ENCODE results near the gene FABP3. TPM values are rescaled to one million over a fixed set of nuclear protein-coding genes. Genes with fewer than 3 reads are reported as not detected.

FABP3 gene
- total and polyA plus RNA-seq, 2 experiments from 2014 or later: 19.3 to 50.2 TPM

GRCh38 chr1:31370021-31370420 is 2.9 kb downstream of the FABP3 start:
- ATAC-seq: no peak
- Histone ChIP-seq H3K36me3 (ENCODE audit: insufficient read depth) (no peaks in the 10 kb centered on the region), H3K27me3 (ENCODE audit: insufficient read depth) (no peaks in the 10 kb centered on the region), H3K9me2 (ENCODE audit: insufficient read depth) (no peaks in the 10 kb centered on the region), H2AFZ (no peak overlapping the region), H3K79me2 (replicated peaks; ENCODE audit: insufficient read depth) (no peaks in the 10 kb centered on the region), H3F3A (replicated peaks; ENCODE audit: low read depth) (peaks cover 18% of the 10 kb centered on the region; the same call in 1 of the 2 replicates), H3K27ac (ENCODE audit: low read depth) (no peak overlapping the region), H3K4me1 (ENCODE audit: insufficient read depth) (peaks cover 37% of the 10 kb centered on the region), H4K20me1 (replicated peaks; ENCODE audit: insufficient read depth) (no peaks in the 10 kb centered on the region; the same call in 1 of the 2 replicates), H3K4me3 (no peak overlapping the region), H3K4me2 (no peak overlapping the region)
- H3K9me3 Mint-ChIP-seq: no peaks in the 10 kb centered on the region
- H3K27ac Mint-ChIP-seq: no peak overlapping the region
- no peak for TF ChIP-seq CREB1 (CRISPR knock-in tag; IDR thresholded peaks at IDR 0.05; ENCODE audit: low read depth)
- TF ChIP-seq ETS1 (IDR thresholded peaks at IDR 0.05): no peak
- H3K4me3 Mint-ChIP-seq: no peak overlapping the region
- H3K4me1 Mint-ChIP-seq: peaks cover 53% of the 10 kb centered on the region
- H3K27me3 Mint-ChIP-seq (ENCODE audit: insufficient read depth, low read depth, poor library complexity): peaks cover 17% of the 10 kb centered on the region
- peaks cover 18% of the 10 kb centered on the region for H3K36me3 Mint-ChIP-seq (ENCODE audit: low read depth)
- DNase-seq (ENCODE audit: low spot score): no peak

- Mint-ChIP-seq H3K4me3 (no peak overlapping the region), H3K27ac (no peak overlapping the region), H3K36me3 (ENCODE audit: low read depth) (peaks cover 30% of the 10 kb centered on the region)
- TF ChIP-seq JUNB (IDR thresholded peaks at IDR 0.05; ENCODE audit: unreplicated experiment) (no peak), ETS1 (IDR thresholded peaks at IDR 0.05) (no peak), EZH2 (IDR thresholded peaks at IDR 0.05; ENCODE audit: low read depth, unreplicated experiment) (no peak), STAT1 (IDR thresholded peaks at IDR 0.05; ENCODE audit: unreplicated experiment) (no peak), ZNF114 (CRISPR knock-in tag; IDR thresholded peaks at IDR 0.05) (no peak), CTCF (conservative IDR thresholded peaks at IDR 0.05; ENCODE audit: low read depth in 2 of 2) (no peak), ZNF462 (CRISPR knock-in tag; IDR thresholded peaks at IDR 0.05) (no peak)
Measured at GRCh38 chr1:31368611-31369107, 4.2 kb downstream of the FABP3 start.

More at GRCh38 chr1:31368611-31369107, 4.2 kb downstream of the FABP3 start:
- Mint-ChIP-seq H3K9me3 (no peaks in the 10 kb centered on the region), H3K27me3 (ENCODE audit: insufficient read depth, low read depth, poor library complexity) (peaks cover 13% of the 10 kb centered on the region), H3K4me1 (peaks cover 44% of the 10 kb centered on the region)
- no peak for ATAC-seq
- peaks cover 29% of the 10 kb centered on the region for H3K4me1 ChIP-seq (ENCODE audit: insufficient read depth)
- no peak for DNase-seq (ENCODE audit: low spot score)
- no peak overlapping the region for H3K27ac ChIP-seq (ENCODE audit: low read depth)
- H3K36me3 ChIP-seq (ENCODE audit: insufficient read depth): no peaks in the 10 kb centered on the region
- H4K20me1 ChIP-seq (replicated peaks; ENCODE audit: insufficient read depth): no peaks in the 10 kb centered on the region; the same call in 1 of the 2 replicates
- no peaks in the 10 kb centered on the region for H3K79me2 ChIP-seq (replicated peaks; ENCODE audit: insufficient read depth)
- peaks cover 10% of the 10 kb centered on the region; the same call in 1 of the 2 replicates for H3F3A ChIP-seq (replicated peaks; ENCODE audit: low read depth)
- no peaks in the 10 kb centered on the region for H3K27me3 ChIP-seq (ENCODE audit: insufficient read depth)
- no peaks in the 10 kb centered on the region for H3K9me2 ChIP-seq (ENCODE audit: insufficient read depth)
- no peak overlapping the region for H2AFZ ChIP-seq
- no peak overlapping the region for H3K4me3 ChIP-seq
- no peak overlapping the region for H3K4me2 ChIP-seq
